HG02943 (cell line): ENCODE data around the gene MCM3AP.

Experiments
- ATAC-seq: cut with Tn5 transposase; IDR thresholded peaks from one replicate; pipeline ENCODE4 v1.9.1; 2021; ENCODE audit warnings: mild to moderate bottlenecking, low read depth, moderate library complexity; ENCODE audit not compliant: unreplicated experiment

The MCM3AP gene

GRCh38 chr21:46220847-46221246, 64.6 kb downstream of the MCM3AP start:
- no peak for ATAC-seq

GRCh38 chr21:46220275-46220810, 65.1 kb downstream of the MCM3AP start:
- no peak for ATAC-seq

- no peak for ATAC-seq
Measured at GRCh38 chr21:46219591-46220239, 65.7 kb downstream of the MCM3AP start.

GRCh38 chr21:46218906-46219590, 66.4 kb downstream of the MCM3AP start:
- ATAC-seq = no peak

- no peak for ATAC-seq
Measured at GRCh38 chr21:46217511-46218196, 67.8 kb downstream of the MCM3AP start.

GRCh38 chr21:46216132-46216747, 69.2 kb downstream of the MCM3AP start:
- no peak for ATAC-seq

GRCh38 chr21:46215436-46216131, 69.8 kb downstream of the MCM3AP start:
- no peak for ATAC-seq

- ATAC-seq = no peak
Measured at GRCh38 chr21:46214478-46215340, 70.7 kb downstream of the MCM3AP start.

- ATAC-seq = no peak
Measured at GRCh38 chr21:46213620-46214286, 71.7 kb downstream of the MCM3AP start.

- no peak for ATAC-seq
Measured at GRCh38 chr21:46212721-46213484, 72.5 kb downstream of the MCM3AP start.

- ATAC-seq = no peak
Measured at GRCh38 chr21:46211786-46212720, 73.4 kb downstream of the MCM3AP start.

- ATAC-seq = no peak
Measured at GRCh38 chr21:46211376-46211775, 74.0 kb downstream of the MCM3AP start.

- ATAC-seq = no peak
Measured at GRCh38 chr21:46210378-46211136, 74.9 kb downstream of the MCM3AP start.

GRCh38 chr21:46208761-46209721, 76.4 kb downstream of the MCM3AP start:
- ATAC-seq = no peak

GRCh38 chr21:46207920-46208591, 77.4 kb downstream of the MCM3AP start:
- no peak for ATAC-seq
